ENCODE measurements around the gene ZDHHC1. TPM values are rescaled to one million over a fixed set of nuclear protein-coding genes. Genes with fewer than 3 reads are reported as not detected.
"Not testable (repeated sequence)": the region's sequence is repeated elsewhere in the genome, so short reads cannot be mapped to it uniquely, and the experiment has no call there.

The ZDHHC1 gene
- total and polyA plus RNA-seq, 12 donors, result 1.3 to 30.0 (median 12.6) TPM

DNA sequence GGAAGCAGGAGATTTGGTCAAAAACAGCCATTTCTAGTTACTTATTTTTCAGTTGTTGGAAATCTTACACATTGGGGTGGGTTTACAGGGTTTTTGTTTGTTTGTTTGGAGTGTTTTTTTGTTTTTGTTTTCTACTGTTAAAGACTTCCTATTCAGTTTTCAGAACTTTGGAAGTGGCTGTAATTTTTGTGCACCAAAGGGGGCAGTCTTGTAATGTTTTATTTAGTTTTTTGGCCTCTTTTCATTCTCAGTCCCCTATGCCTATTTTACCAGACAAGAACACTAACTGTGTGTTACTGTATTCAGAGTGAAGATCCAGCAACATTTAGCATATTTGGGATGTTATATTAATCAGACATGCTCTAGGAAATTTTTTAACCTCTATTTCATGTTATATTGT, 43.6 kb downstream of the ZDHHC1 start:
- no peak for DNase-seq
- TF ChIP-seq POLR2A (IDR thresholded peaks at IDR 0.05) (no peak), CTCF (IDR thresholded peaks at IDR 0.05) (peak in 5 of 6 experiments; percentile 48 to 59 (median 49))
- no peaks in the 10 kb centered on the region for H3K4me1 ChIP-seq (replicated peaks in 1 of 2)
- H3K4me3 ChIP-seq, result no peak overlapping the region
- H3K9me3 ChIP-seq (replicated peaks in 1 of 3), result no peaks in the 10 kb centered on the region
- intact Hi-C loops (cut with DNase I), result no loop called here
- no peak overlapping the region for H3K27ac ChIP-seq
- H3K36me3 ChIP-seq (replicated peaks in 1 of 2), result no peaks in the 10 kb centered on the region
- H3K27me3 ChIP-seq, result no peaks in the 10 kb centered on the region

DNA sequence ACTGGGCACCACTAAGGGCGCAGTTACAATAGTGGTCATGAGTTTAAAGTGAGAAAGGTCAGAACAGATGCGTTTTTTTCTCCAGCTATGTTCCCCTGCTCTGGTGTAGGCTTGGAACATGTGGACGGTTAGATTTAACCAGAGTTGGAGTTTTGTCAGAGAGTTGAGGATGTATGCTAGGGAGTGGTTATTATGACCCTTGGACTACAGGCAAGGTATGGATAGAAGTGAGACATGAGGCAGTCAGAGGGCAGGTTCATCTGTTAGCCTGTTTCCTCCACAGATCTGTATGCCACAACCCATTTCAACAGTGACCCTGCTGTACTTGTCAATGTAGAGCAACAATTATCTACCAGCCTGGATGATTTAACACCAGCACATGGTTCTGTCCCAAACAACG, 45.6 kb downstream of the ZDHHC1 start:
- no peaks in the 10 kb centered on the region for H3K36me3 ChIP-seq (replicated peaks in 1 of 2)
- H3K9me3 ChIP-seq (replicated peaks in 1 of 3), result no peaks in the 10 kb centered on the region
- DNase-seq, result no peak
- intact Hi-C loops (cut with DNase I), result no loop called here
- H3K4me3 ChIP-seq, result no peak overlapping the region
- WGBS, 4 donors, result 84 to 89% (median 86%) methylated on average over 4 of the region's 4 CpGs
- TF ChIP-seq POLR2A (IDR thresholded peaks at IDR 0.05) (no peak), CTCF (IDR thresholded peaks at IDR 0.05) (no peak)
- no peaks in the 10 kb centered on the region for H3K27me3 ChIP-seq
- H3K4me1 ChIP-seq (replicated peaks in 1 of 2), result no peaks in the 10 kb centered on the region
- H3K27ac ChIP-seq, result no peak overlapping the region

GRCh38 chr16:67364600-67365235, 51.6 kb downstream of the ZDHHC1 start:
- Histone ChIP-seq H3K36me3 (replicated peaks in 1 of 2) (no peaks in the 10 kb centered on the region), H3K27me3 (no peaks in the 10 kb centered on the region), H3K4me3 (no peak overlapping the region), H3K27ac (no peak overlapping the region), H3K4me1 (replicated peaks in 1 of 2) (peaks cover 0 to 6% of the 10 kb centered on the region in 2 donors), H3K9me3 (replicated peaks in 1 of 3) (no peaks in the 10 kb centered on the region)
- intact Hi-C loops (cut with DNase I), result no loop called here
- TF ChIP-seq POLR2A (IDR thresholded peaks at IDR 0.05) (no peak), CTCF (IDR thresholded peaks at IDR 0.05) (no peak)
- no peak for DNase-seq

- intact Hi-C loops (cut with DNase I), result no loop called here
- Histone ChIP-seq H3K9me3 (replicated peaks in 1 of 3) (no peaks in the 10 kb centered on the region), H3K27me3 (no peaks in the 10 kb centered on the region), H3K4me3 (no peak overlapping the region), H3K36me3 (replicated peaks in 1 of 2) (no peaks in the 10 kb centered on the region), H3K27ac (no peak overlapping the region), H3K4me1 (replicated peaks in 1 of 2) (peaks cover 0 to 6% of the 10 kb centered on the region in 2 donors)
- DNase-seq, result no peak
- 76 to 90% (median 87%) methylated on average over 3 of the region's 3 CpGs for WGBS, 4 donors
- no peak for TF ChIP-seq POLR2A (IDR thresholded peaks at IDR 0.05)
- no peak for TF ChIP-seq CTCF (IDR thresholded peaks at IDR 0.05)
Observed at GRCh38 chr16:67361038-67361437, 55.2 kb downstream of the ZDHHC1 start.

DNA sequence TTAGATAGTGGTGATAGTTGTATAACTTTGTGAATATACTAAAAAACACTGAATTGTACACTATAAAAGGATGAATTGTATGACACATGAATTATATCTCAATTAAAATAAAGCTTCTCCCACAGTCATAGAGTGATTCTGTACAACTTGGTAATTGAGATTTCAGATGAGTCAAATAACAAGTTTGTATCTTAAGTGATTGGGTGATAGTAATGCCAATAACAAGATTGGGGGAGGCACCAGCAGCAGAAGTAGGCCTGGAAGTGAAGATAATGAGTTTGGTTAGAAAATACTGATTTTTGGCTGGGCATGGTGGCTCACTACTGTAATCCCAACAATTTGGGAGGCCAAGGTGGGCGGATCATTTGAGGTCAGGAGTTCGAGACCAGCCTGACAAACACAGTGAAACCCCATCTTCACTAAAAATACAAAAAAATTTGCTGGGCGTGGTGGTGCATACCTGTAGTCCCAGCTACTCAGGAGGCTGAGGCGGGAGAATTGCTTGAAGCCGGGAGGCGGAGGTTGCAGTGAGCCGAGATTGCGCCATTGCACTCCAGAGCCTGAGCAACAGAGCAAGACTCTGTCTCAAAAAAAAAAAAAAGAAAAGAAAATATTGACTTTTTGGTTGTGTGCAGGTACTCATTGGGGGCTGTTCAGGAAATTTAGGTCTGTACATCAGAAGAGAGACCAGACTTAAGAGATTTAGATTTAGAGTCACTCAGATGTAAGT, 56.6 kb downstream of the ZDHHC1 start:
- H3K4me1 ChIP-seq (replicated peaks in 1 of 2); H3K36me3 ChIP-seq (replicated peaks in 1 of 2); intact Hi-C loops (cut with DNase I); DNase-seq; H3K9me3 ChIP-seq (replicated peaks in 1 of 3); H3K4me3 ChIP-seq; H3K27ac ChIP-seq; H3K27me3 ChIP-seq: not testable (repeated sequence)
- 90 to 96% (median 95%) methylated on average over 8 of the region's 8 CpGs for WGBS, 4 donors
